Neuron (in vitro differentiated cells): ENCODE measurements around the gene TTLL11.

Experiments used
- H2AFZ ChIP-seq: one replicate; pipeline ENCODE4 v1.6.1; 2013; ENCODE audit warnings: low read depth, mild to moderate bottlenecking, inconsistent platforms, low read length, moderate library complexity
- H3K27me3 ChIP-seq: one replicate; pipeline ENCODE4 v1.6.1; 2013; ENCODE audit warnings: low read length; ENCODE audit not compliant: insufficient read depth
- H3K36me3 ChIP-seq: one replicate; pipeline ENCODE4 v1.6.1; 2013; ENCODE audit warnings: low read length; ENCODE audit not compliant: insufficient read depth
- H3K4me1 ChIP-seq: one replicate; pipeline ENCODE4 v1.6.1; 2013; ENCODE audit warnings: low read length; ENCODE audit not compliant: insufficient read depth
- H3K4me3 ChIP-seq: 2 replicates; pipeline ENCODE4 v1.5.1; 2013; ENCODE audit warnings: mild to moderate bottlenecking, low read length, moderate library complexity
- H3K9me3 ChIP-seq: one replicate; pipeline ENCODE4 v1.6.1; 2013; ENCODE audit warnings: low read length

The TTLL11 gene

DNA sequence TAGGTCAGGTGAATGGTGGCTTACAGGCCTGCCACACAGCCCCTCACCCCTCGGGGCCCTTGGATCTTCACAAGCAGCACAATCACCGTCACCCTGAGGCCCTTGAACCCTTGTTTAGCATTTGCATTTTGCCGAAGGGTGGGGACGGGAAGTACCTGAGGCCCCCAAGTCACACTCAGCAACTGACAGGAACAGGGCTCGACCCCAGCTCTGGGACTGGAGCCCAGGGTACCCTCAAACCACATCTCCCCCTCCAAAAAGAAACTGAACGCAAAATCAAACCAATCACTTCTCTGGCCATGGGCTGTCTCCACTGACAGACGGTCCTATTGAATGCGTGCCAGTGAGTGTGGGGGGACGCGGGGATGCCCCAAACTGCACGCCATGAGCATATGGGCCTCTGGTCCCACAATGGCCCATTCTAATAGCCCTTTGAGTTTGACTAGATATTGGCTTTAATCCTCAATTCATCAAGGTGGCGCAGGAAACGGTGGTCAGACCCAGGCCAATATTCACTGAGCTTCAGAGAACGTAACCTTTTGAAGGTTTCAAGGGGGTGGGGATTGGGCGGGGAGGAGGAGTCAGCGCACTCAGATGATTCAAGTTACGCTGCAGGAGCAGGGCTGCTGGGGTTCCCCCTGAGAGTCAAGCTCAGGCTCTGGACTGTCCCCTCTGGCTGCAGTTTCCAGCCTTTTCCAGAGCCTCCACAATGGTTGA is 265.7 kb downstream of the TTLL11 start:
- peaks cover 3% of the 10 kb centered on the region for H3K4me1 ChIP-seq
- H2AFZ ChIP-seq, result no peak overlapping the region
- H3K4me3 ChIP-seq, result no peak overlapping the region
- no peaks in the 10 kb centered on the region for H3K27me3 ChIP-seq
- no peaks in the 10 kb centered on the region for H3K36me3 ChIP-seq
- H3K9me3 ChIP-seq, result no peaks in the 10 kb centered on the region

DNA sequence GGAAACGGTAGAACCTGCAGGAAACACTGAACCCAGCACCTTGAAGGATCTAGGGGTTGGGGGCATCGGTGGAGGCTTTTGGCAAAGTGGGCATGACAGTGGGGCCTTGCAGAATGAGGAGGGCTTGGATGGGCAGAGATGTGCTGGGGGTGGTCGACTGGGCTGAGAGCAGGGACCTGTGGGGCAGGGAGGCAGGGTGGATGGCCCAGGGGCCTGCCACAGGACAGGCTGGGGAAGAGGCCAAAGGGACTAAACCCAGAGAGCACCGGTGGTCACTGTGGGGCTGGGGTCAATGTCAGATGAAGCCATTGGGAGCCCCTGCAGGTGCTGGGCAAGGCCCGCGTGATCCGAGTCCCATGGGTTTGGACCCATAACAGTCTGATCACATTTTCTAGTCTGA is 266.4 kb downstream of the TTLL11 start:
- H3K4me1 ChIP-seq, result peaks cover 3% of the 10 kb centered on the region
- no peaks in the 10 kb centered on the region for H3K36me3 ChIP-seq
- H3K4me3 ChIP-seq, result no peak overlapping the region
- no peak overlapping the region for H2AFZ ChIP-seq
- H3K27me3 ChIP-seq, result no peaks in the 10 kb centered on the region
- H3K9me3 ChIP-seq, result no peaks in the 10 kb centered on the region

DNA sequence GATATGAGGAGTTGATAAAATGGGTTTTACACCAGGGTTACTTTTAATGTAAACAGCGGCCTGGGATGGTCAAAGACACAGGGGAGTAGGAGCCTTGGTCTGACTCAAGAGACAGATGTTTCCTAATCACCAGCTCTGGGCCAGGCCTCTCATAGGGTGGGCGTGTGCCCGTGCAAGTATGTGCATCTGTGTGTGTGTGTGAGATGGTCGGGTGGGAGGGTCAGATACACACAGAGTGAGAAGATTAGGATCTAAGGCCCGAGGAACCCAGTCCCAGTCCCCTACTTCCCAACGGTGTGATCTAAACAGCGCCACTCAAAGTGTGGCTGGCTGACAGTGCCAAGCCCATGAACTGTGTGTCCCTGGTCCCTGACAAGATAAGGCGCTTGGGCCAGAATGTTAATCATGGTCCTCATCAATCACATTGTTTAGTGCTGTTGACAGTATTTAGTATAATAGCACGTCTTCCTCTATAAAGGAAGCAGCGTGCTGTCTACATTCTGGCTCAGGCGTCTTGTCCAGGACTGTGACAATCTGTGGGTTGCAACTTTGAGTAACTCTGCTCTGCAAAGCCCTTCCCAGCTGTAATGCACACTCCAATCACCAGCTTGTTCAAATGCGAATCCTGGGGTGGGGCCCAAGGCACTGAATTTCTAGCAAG is 267.9 kb downstream of the TTLL11 start:
- no peaks in the 10 kb centered on the region for H3K27me3 ChIP-seq

DNA sequence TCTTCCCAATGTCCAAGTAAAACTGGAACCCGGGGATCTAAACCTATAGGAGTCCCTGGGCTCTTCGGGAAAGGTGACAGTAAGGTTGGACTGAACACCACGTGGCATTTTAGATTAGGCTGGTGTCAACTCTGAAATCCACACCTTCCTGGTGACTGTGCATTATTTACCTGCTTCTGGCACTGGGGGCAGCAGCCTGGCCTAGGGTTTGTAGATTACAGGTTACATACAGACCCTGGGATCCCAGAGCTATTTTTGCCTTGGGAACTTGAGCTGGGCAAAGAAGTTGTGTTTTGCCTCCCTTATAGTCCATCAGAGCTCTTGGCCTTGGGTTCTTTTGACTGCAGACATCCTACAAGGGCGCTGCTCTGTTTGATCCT is 268.5 kb downstream of the TTLL11 start:
- no peak overlapping the region for H3K4me3 ChIP-seq
- H2AFZ ChIP-seq, result no peak overlapping the region
- H3K36me3 ChIP-seq, result no peaks in the 10 kb centered on the region
- H3K9me3 ChIP-seq, result no peaks in the 10 kb centered on the region
- H3K4me1 ChIP-seq, result peaks cover 16% of the 10 kb centered on the region
- H3K27me3 ChIP-seq, result no peaks in the 10 kb centered on the region

More for the DNA sequence above, 267.9 kb downstream of the TTLL11 start:
- Histone ChIP-seq H3K4me1 (peaks cover 12% of the 10 kb centered on the region), H3K36me3 (no peaks in the 10 kb centered on the region), H2AFZ (no peak overlapping the region), H3K4me3 (no peak overlapping the region), H3K9me3 (no peaks in the 10 kb centered on the region)

DNA sequence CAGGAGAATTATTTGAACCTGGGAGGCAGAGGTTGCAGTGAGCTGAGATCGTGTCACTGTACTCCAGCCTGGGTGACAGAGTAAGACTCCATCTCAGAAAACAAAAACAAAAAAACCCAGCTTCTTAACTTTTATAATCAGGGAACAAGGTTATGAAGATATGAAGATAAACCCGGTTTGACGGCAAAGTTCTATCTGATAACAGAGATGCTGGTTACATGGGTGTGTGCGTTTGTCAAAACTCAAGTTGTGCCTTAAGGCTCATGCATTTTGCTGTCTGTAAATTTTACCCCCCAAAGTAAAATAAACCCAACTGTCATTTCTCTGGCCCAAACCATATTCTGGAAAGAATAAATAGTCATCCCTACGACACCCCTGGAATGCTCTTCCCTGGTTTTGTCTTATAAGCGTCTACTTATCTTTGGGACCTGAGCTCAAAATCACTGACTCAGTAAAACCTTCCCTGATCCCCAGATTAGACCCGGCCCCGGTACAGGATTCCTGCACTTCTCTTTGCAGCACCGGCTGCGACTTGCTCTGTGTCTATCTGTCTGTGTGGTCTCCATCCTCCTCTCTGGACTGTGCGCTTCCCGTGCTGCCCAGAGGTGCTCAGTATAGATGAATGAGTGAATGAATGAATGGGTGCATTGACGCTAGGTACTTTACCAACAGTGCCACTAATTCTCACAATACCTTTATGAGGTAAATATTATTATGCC is 269.5 kb downstream of the TTLL11 start:
- Histone ChIP-seq H2AFZ (no peak overlapping the region), H3K27me3 (no peaks in the 10 kb centered on the region), H3K4me1 (peaks cover 26% of the 10 kb centered on the region), H3K9me3 (no peaks in the 10 kb centered on the region), H3K36me3 (no peaks in the 10 kb centered on the region), H3K4me3 (no peak overlapping the region)

DNA sequence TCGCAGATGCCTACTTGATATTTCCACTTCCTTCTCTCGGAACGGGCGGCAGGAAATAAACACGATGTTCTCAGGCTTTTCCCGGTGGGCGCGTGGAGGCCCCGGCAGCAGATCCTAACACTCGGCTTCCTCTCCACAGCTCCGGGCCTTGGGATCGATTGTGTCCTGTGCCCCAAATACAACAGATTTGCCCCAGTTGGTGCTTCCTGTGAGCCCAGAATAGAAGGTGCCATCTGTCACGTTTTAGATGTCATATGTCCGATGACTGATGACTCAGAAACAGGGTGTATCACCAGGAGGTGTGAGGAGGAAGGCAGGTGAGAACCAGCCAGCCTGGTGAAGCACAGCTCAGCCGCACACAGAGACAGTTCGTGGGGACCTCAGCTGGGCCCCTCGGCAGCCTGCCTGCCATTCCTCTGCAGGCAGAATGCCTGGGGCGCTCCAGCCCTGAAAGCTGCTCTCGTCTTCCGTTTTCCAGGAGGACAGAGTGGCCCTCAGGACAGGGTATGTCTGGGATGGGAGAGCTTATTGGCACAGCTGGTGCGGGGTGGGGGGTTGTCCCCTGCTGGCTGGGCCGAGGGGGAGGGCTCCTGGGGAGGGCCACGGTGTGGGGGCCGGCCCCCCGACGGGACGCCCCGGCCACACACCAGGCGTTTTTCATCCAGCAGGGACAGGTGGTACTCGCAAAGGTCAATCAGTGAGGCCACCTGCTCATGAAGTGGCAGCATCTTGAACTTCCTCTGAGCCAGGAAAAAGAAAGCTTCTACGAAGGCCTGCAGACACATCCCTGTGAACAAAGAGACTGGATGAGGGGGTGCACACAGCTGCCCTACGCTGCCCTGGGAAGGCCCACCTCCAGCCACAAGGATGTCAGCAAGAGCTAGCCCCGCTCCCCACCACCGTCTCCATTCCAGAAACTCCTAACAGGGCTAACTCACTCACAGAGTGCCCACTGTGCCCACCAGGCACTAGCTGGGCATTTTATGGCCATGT is 270.7 kb downstream of the TTLL11 start:
- H3K4me3 ChIP-seq, result no peak overlapping the region
- H3K4me1 ChIP-seq, result peaks cover 29% of the 10 kb centered on the region
- H3K36me3 ChIP-seq, result no peaks in the 10 kb centered on the region
- H3K9me3 ChIP-seq, result no peaks in the 10 kb centered on the region
- no peaks in the 10 kb centered on the region for H3K27me3 ChIP-seq
- no peak overlapping the region for H2AFZ ChIP-seq

DNA sequence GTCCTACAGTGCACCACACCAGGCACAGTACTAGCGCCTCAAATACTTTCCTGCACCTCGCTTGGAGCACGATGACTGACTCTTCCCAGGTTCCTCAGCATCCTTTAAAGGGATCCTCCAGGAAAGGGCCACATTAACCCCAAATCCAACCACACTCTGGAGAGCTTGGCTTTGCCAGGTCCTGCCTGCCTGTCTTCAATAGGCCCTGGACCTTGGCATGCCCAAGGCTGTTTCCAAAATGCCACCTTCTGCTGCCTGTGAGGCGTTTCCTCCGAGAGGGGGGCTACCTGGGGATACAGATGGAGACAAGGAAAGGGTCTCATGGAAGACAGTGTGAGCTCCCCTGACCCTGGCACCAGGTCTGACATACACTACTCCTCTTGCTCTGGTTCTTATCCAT is 271.8 kb downstream of the TTLL11 start:
- no peaks in the 10 kb centered on the region for H3K27me3 ChIP-seq
- no peaks in the 10 kb centered on the region for H3K9me3 ChIP-seq
- peaks cover 38% of the 10 kb centered on the region for H3K4me1 ChIP-seq
- H3K36me3 ChIP-seq, result no peaks in the 10 kb centered on the region
- no peak overlapping the region for H3K4me3 ChIP-seq
- H2AFZ ChIP-seq, result no peak overlapping the region

DNA sequence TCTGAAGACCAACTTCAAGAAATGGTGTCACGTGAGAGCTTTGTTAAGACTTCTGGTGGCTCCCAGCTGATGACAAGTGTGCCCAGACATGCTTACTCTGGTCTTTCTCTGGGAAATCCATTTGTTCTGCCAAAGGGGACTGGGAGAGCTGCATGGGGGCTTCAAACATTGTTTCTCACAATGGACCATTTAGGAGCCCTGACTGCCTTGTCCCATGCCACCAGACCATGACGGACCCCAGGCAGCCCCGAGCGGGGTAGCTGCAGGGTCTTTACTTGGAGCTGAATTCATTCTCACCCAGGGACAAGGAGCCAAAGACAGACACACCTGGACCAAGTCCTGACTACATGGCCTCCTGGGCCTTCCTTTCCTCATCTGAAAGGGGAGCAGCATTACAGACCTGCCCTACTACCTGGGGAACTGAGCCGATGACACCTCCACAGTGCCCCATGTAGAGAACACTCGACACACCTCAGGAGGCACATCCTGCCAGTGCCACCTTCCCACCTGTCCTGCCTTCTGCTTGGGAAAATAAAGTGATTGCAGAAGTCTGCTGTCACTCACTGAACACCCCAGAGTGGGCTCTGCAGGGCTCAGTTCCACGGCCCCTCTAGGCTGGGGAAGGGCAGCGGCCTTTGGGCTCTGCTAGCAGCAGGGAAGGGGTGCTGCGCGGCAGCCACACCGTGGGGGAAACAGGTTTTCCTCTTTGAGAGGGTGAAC is 272.7 kb downstream of the TTLL11 start:
- Histone ChIP-seq H3K27me3 (no peaks in the 10 kb centered on the region), H3K4me1 (peaks cover 47% of the 10 kb centered on the region)

DNA sequence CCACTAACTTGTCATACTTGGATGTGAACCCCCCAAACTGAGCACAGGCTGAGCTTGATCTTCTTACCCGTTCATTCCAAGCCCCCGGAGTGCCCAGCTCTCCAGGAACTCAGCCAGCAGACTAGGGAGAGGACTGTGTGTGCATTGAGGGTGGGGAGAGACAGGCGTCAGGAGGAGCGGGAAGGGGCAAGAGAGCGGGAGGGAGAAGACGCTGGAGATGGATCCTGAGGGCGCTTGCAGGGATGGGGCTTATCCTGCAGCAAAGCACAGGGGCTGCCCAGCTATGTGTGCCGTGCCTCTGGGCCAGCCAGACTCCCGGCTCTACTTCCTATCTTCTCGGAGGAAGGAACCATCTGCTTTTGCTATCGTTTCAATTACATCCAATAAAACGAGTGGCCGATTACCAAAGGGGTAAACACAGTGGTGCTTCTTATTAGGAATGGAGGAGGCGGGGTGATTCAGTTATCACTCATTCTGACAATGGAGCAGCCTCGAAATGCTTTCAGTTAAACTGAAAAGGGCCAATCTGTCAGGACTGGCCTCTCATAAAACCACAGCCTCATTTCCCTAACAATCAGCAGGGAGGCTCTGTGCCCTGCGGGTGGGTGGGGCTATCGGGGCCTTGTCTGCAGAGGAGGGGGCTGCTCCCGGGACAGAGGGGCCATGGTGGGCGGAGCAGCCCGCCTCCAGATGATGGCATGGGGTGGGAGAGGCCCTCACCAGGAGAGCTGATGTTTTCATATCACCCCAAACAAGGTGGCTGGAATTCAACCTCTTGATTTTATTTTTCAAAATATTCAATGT is 273.5 kb downstream of the TTLL11 start:
- Histone ChIP-seq H3K9me3 (no peaks in the 10 kb centered on the region), H2AFZ (peak overlapping the region; percentile 4), H3K27me3 (no peaks in the 10 kb centered on the region), H3K4me1 (peaks cover 55% of the 10 kb centered on the region), H3K4me3 (peak overlapping the region; percentile 22), H3K36me3 (no peaks in the 10 kb centered on the region)

More for the DNA sequence above, 272.7 kb downstream of the TTLL11 start:
- H2AFZ ChIP-seq, result no peak overlapping the region
- H3K36me3 ChIP-seq, result no peaks in the 10 kb centered on the region
- H3K9me3 ChIP-seq, result no peaks in the 10 kb centered on the region
- peak overlapping the region; percentile 22 for H3K4me3 ChIP-seq

DNA sequence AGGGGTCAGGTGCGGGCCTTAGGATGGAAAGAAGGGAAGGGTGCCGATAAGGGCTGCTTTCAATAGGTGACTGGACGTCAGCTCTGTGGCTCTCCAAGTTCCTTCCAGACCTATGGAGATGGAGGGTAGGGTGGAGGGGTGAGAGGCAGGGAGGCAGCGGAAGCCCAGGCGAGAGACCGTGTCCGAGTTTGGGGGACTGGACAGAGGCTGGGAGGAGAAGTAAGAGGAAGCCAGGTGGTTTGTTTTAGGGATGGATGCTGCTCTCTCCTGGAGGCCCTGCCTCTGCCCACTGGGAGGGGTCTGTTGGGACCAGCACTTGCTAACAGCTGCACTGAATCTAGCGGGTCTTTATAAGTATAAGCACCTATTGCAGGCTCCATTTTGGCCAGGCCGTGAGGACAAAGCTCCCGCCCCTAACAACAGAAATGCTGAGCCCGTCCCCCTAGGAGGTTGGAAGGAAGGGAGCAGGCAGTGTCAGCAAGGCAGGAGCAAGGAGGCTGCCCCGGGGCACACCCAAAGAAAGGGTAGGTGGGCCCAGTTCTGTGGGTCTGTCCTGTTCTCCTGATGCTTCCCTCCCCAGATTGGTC is 274.2 kb downstream of the TTLL11 start:
- peaks cover 60% of the 10 kb centered on the region for H3K4me1 ChIP-seq
- no peaks in the 10 kb centered on the region for H3K9me3 ChIP-seq
- no peaks in the 10 kb centered on the region for H3K27me3 ChIP-seq

DNA sequence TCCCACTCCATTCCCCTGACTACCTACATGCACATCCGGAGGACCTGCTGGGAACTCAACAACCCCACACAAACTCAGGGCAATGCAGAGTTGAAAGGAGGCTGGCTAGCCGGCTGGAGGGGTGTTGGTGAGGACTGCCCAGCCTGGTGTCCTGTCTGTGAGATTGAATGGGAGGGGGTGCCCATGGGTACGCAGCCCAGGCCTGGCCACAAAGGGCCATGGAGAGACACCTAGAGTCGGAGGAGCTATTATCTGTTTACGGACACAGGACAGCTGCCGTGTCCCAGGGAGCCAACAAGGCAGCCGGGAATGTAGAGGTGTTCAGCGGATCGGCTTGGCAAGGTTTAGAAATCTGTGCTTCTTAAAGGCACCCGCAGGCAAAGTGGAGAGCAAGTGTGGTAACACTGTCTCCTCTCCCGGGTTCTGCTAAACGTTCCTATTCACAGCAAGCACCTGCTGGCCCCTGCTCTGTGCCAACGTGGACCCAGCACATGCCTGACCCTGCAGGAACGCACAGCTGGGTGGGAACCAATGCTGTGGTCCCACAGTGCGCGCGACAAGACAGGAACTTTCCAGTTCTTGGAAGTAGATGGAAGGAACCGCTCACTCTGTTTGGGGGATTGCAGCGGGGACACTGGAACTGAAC is 275.0 kb downstream of the TTLL11 start:
- Histone ChIP-seq H3K4me3 (no peak overlapping the region), H2AFZ (no peak overlapping the region), H3K4me1 (peaks cover 65% of the 10 kb centered on the region), H3K9me3 (no peaks in the 10 kb centered on the region), H3K27me3 (no peaks in the 10 kb centered on the region), H3K36me3 (no peaks in the 10 kb centered on the region)

More for the DNA sequence above, 274.2 kb downstream of the TTLL11 start:
- H3K4me3 ChIP-seq, result no peak overlapping the region
- H3K36me3 ChIP-seq, result no peaks in the 10 kb centered on the region
- H2AFZ ChIP-seq, result peak overlapping the region; percentile 4
